NCI-H1417 treated with DMSO at 0.1 percent for 48 hours (cell line): ENCODE data around the gene HRH3.

Experiments used
- DNase-seq: peaks from one replicate; lab custom pipeline; 2025; lab: John Stamatoyannopoulos, UW

The HRH3 gene

DNA sequence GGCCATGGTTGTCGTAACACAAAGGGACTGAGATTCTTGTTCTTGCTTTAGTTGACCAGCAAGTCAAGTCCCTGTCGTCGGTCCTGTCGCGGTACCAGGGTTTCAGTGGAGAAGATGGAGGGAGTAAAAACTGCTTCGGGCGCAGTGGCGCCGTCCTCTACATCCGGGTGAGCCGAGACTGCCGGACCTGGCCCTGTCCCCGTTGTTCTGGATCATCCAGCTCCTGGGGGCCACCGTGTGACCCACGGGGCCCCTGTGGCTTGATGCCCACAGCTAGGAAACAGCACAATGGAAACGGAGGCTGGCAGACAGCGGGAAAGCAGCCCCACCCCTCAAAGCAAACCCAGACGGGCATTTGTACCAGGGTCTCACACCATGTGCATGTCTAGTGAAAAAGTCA lies 22.3 kb downstream of the HRH3 start:
- no peak for DNase-seq

- no peak for DNase-seq
Measured at GRCh38 chr20:62197311-62197710, 22.8 kb downstream of the HRH3 start.

DNA sequence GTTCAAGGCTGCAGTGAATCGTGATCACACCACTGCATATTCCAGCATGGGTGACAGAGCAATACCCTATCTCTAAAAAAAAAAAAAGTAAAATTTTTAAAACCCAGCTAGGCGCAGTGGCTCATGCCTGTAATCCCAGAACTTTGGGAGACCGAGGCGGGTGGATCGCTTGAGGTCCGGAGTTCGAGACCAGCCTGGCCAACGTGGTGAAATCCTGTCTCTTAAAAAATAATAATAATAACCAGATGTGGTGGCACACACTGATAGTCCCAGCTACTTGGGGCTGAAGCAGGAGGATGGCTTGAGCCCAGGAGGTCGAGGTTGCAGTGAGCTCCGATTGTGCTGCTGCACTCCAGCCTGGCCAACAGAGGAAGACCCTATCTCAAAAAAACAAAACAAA lies 23.8 kb downstream of the HRH3 start:
- no peak for DNase-seq

GRCh38 chr20:62195736-62196135 lies 24.3 kb downstream of the HRH3 start:
- no peak for DNase-seq

- no peak for DNase-seq
Measured at GRCh38 chr20:62195075-62195405, 25.0 kb downstream of the HRH3 start.

DNA sequence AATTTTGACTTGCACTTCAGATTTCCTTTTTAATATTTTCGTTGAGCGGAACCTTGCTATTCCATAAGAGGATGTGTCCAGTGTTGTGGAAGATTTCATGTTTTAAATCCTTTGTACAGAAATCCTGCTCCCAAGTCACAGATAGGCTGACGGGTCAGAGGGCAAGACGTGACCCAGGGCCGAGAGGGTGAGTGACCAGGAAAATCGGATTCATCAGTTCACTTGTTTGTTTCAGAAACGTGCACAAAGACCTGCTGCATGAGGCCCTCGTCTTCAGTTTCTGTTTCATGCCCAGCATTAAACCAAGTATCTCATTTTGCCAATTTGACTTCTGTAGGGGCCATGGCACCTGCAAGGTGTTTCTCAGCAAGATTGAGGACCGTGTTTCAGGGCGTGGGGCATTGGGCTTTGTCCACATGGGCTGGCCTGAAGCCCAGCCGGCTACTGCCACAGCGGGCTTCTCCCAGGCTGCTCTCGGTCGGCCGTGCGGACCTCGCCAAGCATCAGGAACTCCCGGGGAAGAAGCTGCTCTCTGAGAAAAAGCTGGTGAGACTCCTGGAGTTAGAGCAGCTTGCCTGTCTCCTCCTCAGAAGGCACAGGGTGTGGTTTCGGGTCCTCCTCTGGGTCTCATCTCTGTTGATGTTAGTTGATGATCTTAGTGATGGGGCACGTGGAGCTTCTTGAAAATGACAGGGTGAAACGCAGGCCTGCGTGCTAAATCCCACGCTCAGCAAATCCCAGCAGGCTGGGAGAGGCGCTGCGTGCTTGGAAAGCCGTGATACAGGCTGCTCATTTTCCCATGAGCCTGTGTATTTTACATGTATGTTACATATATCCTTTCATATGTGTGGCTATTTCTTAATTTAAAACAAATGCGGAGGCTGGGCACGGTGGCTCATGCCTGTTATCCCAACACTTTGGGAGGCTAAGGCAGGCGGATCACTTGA lies 26.7 kb downstream of the HRH3 start:
- DNase-seq = no peak

GRCh38 chr20:62192635-62193034 lies 27.4 kb downstream of the HRH3 start:
- no peak for DNase-seq

DNA sequence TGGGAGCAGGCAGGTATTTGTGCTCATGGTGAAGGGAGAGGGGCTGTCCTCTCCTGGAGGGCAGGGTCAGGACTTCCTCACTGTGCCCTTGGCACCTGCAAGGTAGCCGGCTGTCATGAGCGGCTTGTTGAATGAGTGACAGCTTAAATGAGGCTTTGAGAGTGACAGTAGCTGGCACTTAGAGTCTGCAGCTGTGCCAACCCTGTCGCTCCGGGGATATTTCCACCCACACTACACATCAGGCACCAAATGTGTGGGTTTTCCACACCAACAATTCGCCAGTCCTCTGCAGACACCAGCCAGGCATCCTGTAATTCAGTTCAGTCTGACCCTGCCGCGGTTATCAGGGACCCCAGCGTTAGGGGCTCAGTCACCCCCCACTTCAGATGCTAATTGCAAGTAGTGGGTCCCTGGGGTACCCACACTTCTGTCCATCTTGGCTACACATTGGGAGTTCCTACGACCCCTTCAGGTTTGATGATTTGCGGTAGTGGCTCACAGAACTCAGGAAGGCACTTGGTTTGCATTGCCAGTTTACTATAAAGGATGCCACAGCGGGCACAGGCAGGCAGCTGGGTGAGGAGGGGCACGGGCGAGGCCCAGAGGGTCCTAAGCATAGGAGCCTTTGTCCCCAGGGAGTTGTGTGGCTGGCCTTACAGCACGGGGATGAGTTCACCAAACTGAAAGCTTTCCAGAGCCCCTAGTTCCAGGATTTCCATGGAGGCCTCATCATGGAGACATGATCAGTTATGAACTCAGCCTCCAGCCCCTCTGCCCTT lies 28.1 kb downstream of the HRH3 start:
- DNase-seq = no peak

- no peak for DNase-seq
Measured at GRCh38 chr20:62190639-62191411, 29.3 kb downstream of the HRH3 start.

GRCh38 chr20:62186887-62187866 lies 32.9 kb downstream of the HRH3 start:
- no peak for DNase-seq

DNA sequence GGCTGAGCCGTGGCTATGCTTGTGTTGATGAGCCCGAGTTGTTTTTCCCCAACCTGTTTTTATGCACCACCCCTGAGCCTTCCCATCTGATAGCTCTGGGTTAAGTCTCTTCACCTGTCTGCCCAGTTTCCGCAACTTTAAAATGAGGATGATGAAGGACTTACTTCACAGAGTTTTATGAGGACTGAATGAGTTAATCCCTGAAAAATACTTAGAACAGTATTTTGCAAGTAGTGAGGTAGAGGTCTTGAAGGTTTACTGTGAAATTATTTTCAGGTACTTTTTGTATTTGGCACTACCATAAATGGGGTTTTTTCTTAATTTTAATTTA lies 34.0 kb downstream of the HRH3 start:
- DNase-seq = no peak

DNA sequence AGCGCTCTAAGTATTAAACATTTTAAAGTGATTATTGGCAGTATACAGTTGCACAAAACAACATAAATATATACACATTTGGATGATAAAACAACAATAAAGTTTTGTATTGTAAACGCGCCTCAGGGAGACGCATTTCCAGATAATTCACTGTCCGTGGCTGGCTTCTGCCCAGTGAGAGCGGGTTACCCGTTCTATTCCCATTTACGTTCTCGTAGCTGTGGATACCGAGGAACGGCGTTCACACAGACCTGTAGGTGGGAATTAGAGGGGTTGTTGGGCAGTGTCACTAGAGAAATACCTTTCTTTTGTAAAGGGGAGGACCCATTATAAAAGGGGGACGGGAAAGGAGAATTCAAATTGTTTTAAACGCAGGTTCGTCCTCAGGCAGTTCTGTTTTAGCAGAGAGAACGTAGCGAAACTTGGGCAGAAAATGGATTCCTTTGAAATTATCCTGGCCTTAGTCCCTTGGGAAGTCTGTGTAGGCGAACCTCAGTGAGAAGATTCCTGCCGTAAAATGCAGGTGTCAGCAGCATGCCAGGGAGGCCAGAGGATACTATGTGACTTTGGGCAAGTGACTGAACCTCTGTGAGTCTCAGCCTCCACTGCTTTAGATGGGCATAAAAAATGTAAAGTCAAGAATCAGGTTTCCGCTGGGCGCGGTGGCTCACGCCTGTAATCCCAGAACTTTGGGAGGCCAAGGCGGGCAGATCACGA lies 36.5 kb downstream of the HRH3 start:
- DNase-seq = no peak

DNA sequence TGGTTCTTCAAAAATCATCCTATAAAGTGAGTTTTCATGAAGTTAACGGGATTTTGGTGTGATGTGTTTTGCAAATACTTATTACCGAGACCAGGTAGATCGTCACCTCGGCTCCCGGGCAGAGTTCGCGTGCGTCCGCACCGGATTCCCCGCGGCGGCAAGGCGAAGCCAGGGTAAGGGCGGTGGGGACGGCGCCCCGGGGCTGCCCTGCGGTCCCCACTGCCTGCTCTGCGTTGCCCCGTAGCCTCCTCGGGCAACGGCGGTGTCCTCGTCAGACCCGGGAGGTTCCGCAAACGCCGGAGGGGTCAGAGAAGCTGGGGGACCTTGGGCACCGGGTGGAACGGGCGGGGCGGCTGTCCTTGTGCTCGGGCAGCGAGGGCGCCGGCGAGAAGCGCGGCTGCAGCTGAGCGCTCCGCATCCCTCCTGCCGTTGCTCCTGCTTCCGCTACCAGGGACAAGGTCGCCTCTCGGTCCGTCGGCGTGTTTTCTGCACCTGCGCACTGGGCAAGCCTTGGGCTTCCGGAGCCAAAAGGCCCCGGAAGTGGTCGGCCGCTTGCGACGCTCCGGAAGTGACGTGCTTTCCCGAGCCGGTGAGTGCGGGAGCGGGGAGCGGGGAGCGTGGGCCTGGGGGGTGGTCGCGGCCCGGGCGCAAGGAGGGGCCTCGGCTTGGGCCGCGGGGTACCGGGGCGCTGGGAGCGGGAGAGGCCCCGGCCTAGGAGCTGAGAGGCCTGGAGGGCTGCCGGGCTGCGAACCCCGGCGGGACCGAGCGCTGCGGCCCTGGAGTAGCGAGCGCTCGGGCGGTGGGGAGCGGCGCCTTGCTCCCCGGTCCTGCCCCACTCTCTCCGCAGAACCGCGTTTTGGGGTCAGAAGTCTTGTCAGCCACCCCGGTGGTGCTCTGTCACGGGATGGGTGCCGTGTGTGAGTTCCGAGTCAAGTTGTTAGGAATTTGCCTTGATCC lies 37.3 kb downstream of the HRH3 start, which contains the start of gene MTG2:
Gene MTG2, plus strand, starts transcription at position 560 of the 957 bp plus-strand sequence. CDS start 10,393 bp downstream, outside the sequence.
- peak; percentile 91 for DNase-seq

GRCh38 chr20:62181808-62182207 lies 38.3 kb downstream of the HRH3 start:
- no peak for DNase-seq

DNA sequence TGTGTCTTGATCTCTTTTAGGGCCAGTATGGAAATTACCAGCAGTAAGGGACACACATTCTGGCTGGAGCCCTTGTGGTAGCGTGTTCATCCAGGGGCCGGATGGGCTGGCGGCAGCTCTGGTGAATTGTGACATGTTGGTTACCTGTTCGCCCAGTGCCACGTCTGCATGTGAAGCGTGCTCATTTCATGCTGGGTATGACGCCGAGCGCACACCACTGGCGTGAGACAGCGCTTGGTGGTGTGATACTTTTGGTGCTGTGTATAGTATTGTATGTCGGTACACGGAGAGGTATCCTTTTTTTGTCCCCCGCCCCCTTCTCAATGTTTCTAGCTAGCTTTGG lies 40.9 kb downstream of the HRH3 start:
- no peak for DNase-seq

GRCh38 chr20:62178316-62179161 lies 41.5 kb downstream of the HRH3 start:
- DNase-seq = no peak

- DNase-seq = no peak
Measured at GRCh38 chr20:62177307-62177706, 42.8 kb downstream of the HRH3 start.

- no peak for DNase-seq
Measured at GRCh38 chr20:62176866-62177265, 43.2 kb downstream of the HRH3 start.

- DNase-seq = no peak
Measured at GRCh38 chr20:62175711-62176110, 44.4 kb downstream of the HRH3 start.
